ENCODE results near the gene UNC45B.

GRCh38 chr17:35238821-35239220 is 91.2 kb downstream of the UNC45B start:
- TF ChIP-seq CTCF (optimal IDR thresholded peaks at IDR 0.05 in 1 of 3, IDR thresholded peaks at IDR 0.05 in 1 of 3, conservative IDR thresholded peaks at IDR 0.05 in 1 of 3; ENCODE audit: extremely low read depth in 1 of 3, insufficient read depth in 2 of 3, low read length in 3 of 3): no peak
- no peak for TF ChIP-seq EZH2 (IDR thresholded peaks at IDR 0.05; ENCODE audit: low read length)
